ENCODE data around the gene PSEN1. TPM values are rescaled to one million over a fixed set of nuclear protein-coding genes. Genes with fewer than 3 reads are reported as not detected.

The PSEN1 gene
- total and polyA plus RNA-seq, 12 donors: 15.7 to 83.8 (median 51.2) TPM

GRCh38 chr14:73235531-73236155, 99.3 kb downstream of the PSEN1 start:
- Histone ChIP-seq H3K27me3 (peaks cover 7% of the 10 kb centered on the region), H3K4me1 (replicated peaks in 1 of 2) (peaks cover 21 to 39% of the 10 kb centered on the region in 2 donors), H3K4me3 (no peak overlapping the region), H3K36me3 (replicated peaks in 1 of 2) (no peaks in the 10 kb centered on the region), H3K27ac (peak overlapping the region in 1 of 5 donors; percentile 13), H3K9me3 (replicated peaks in 1 of 3) (no peaks in the 10 kb centered on the region)
- TF ChIP-seq POLR2A (IDR thresholded peaks at IDR 0.05) (no peak), CTCF (IDR thresholded peaks at IDR 0.05) (no peak)
- intact Hi-C loops (cut with DNase I): no loop called here
- peak in 2 of 7 donors; percentile 23 to 32 for DNase-seq
- 60 to 72% (median 61%) methylated on average over 6 of the region's 6 CpGs for WGBS, 4 donors

- no peak for DNase-seq
- Histone ChIP-seq H3K27ac (peak overlapping the region in 1 of 5 donors; percentile 13), H3K4me3 (no peak overlapping the region), H3K4me1 (replicated peaks in 1 of 2) (peaks cover 21 to 39% of the 10 kb centered on the region in 2 donors), H3K27me3 (peaks cover 7% of the 10 kb centered on the region), H3K9me3 (replicated peaks in 1 of 3) (no peaks in the 10 kb centered on the region), H3K36me3 (replicated peaks in 1 of 2) (no peaks in the 10 kb centered on the region)
- WGBS, 4 donors: 57 to 87% (median 74%) methylated on average over 10 to 11 of the region's 11 CpGs
- no peak for TF ChIP-seq CTCF (IDR thresholded peaks at IDR 0.05)
- TF ChIP-seq POLR2A (IDR thresholded peaks at IDR 0.05): no peak
- intact Hi-C loops (cut with DNase I): no loop called here
Measured at GRCh38 chr14:73236157-73236556, 99.8 kb downstream of the PSEN1 start.

- H3K4me3 ChIP-seq: no peak overlapping the region
- H3K9me3 ChIP-seq (replicated peaks in 1 of 3): no peaks in the 10 kb centered on the region
- no peak for DNase-seq
- no peaks in the 10 kb centered on the region for H3K36me3 ChIP-seq (replicated peaks in 1 of 2)
- no peak overlapping the region for H3K27ac ChIP-seq
- 71 to 76% (median 74%) methylated on average over 6 to 7 of the region's 7 CpGs for WGBS, 4 donors
- peaks cover 7% of the 10 kb centered on the region for H3K27me3 ChIP-seq
- H3K4me1 ChIP-seq (replicated peaks in 1 of 2): peaks cover 21 to 39% of the 10 kb centered on the region in 2 donors
- intact Hi-C loops (cut with DNase I): no loop called here
- TF ChIP-seq CTCF (IDR thresholded peaks at IDR 0.05) (no peak), POLR2A (IDR thresholded peaks at IDR 0.05) (no peak)
Measured at GRCh38 chr14:73236752-73237218, 100.5 kb downstream of the PSEN1 start.

GRCh38 chr14:73237219-73237785, 101.0 kb downstream of the PSEN1 start, which contains the start of gene PAPLN:
Gene PAPLN, plus strand, starts transcription at chr14:73237506. Its CDS starts 2,273 bp downstream, at chr14:73239779.
- intact Hi-C loops (cut with DNase I): no loop called here
- peak within 1 kb of the TSS in 2 of 4 donors; percentile 26 to 68 for H3K4me3 ChIP-seq
- TF ChIP-seq POLR2A (IDR thresholded peaks at IDR 0.05) (no peak), CTCF (IDR thresholded peaks at IDR 0.05) (no peak)
- 3 to 13% (median 4%) methylated on average over 8 to 48 of the region's 48 CpGs for WGBS, 4 donors
- H3K36me3 ChIP-seq (replicated peaks in 1 of 2): no peaks in the 10 kb centered on the region
- H3K27me3 ChIP-seq: peaks cover 7% of the 10 kb centered on the region
- no peaks in the 10 kb centered on the region for H3K9me3 ChIP-seq (replicated peaks in 1 of 3)
- H3K27ac ChIP-seq: peak within 1 kb of the TSS in 1 of 5 donors; percentile 63
- H3K4me1 ChIP-seq (replicated peaks in 1 of 2): peaks cover 21 to 39% of the 10 kb centered on the region in 2 donors
- DNase-seq: peak in 5 of 7 donors; percentile 43 to 72 (median 56)
